ENCODE results near the gene EPHA3. TPM values are rescaled to one million over a fixed set of nuclear protein-coding genes. Genes with fewer than 3 reads are reported as not detected.

EPHA3 gene
- total and polyA plus RNA-seq, 7 donors: 0.12 to 2.4 (median 0.64) TPM

- DNase-seq (no peak), ATAC-seq (no peak)
- no peaks in the 10 kb centered on the region for H3K36me3 ChIP-seq (ENCODE audit: insufficient read depth in 1 of 2, low read depth in 1 of 2)
- intact Hi-C loops (cut with DNase I): no loop called here
- 97 to 98% (median 98%) methylated on average over 2 of the region's 2 CpGs for WGBS, 3 donors
- H3K27me3 ChIP-seq (ENCODE audit: insufficient read depth in 3 of 3, low read length in 2 of 3): no peaks in the 10 kb centered on the region
- TF ChIP-seq, protein P1, sequence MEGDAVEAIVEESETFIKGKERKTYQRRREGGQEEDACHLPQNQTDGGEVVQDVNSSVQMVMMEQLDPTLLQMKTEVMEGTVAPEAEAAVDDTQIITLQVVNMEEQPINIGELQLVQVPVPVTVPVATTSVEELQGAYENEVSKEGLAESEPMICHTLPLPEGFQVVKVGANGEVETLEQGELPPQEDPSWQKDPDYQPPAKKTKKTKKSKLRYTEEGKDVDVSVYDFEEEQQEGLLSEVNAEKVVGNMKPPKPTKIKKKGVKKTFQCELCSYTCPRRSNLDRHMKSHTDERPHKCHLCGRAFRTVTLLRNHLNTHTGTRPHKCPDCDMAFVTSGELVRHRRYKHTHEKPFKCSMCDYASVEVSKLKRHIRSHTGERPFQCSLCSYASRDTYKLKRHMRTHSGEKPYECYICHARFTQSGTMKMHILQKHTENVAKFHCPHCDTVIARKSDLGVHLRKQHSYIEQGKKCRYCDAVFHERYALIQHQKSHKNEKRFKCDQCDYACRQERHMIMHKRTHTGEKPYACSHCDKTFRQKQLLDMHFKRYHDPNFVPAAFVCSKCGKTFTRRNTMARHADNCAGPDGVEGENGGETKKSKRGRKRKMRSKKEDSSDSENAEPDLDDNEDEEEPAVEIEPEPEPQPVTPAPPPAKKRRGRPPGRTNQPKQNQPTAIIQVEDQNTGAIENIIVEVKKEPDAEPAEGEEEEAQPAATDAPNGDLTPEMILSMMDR (IDR thresholded peaks at IDR 0.05): no peak
- H3K9me3 ChIP-seq: no peaks in the 10 kb centered on the region
- no peaks in the 10 kb centered on the region for H3K4me1 ChIP-seq
- no peak overlapping the region for H3K27ac ChIP-seq
- H3K4me3 ChIP-seq: no peak overlapping the region
These were observed 124.7 kb downstream of the EPHA3 start for GRCh38 chr3:89232155-89232554.

- TF ChIP-seq, protein P1 (IDR thresholded peaks at IDR 0.05): no peak
- no peak overlapping the region for H3K27ac ChIP-seq
- H3K9me3 ChIP-seq: no peaks in the 10 kb centered on the region
- intact Hi-C loops (cut with DNase I): no loop called here
- DNase-seq: no peak
- no peaks in the 10 kb centered on the region for H3K4me1 ChIP-seq
- no peak overlapping the region for H3K4me3 ChIP-seq
- ATAC-seq: no peak
- no peaks in the 10 kb centered on the region for H3K27me3 ChIP-seq (ENCODE audit: insufficient read depth in 3 of 3, low read length in 2 of 3)
- no peaks in the 10 kb centered on the region for H3K36me3 ChIP-seq (ENCODE audit: insufficient read depth in 1 of 2, low read depth in 1 of 2)
These were observed 127.2 kb downstream of the EPHA3 start for GRCh38 chr3:89234620-89235019.

GRCh38 chr3:89238846-89239245 lies 131.4 kb downstream of the EPHA3 start:
- no peaks in the 10 kb centered on the region for H3K36me3 ChIP-seq (ENCODE audit: insufficient read depth in 1 of 2, low read depth in 1 of 2)
- H3K27me3 ChIP-seq (ENCODE audit: insufficient read depth in 3 of 3, low read length in 2 of 3): no peaks in the 10 kb centered on the region
- intact Hi-C loops (cut with DNase I): no loop called here
- H3K9me3 ChIP-seq: no peaks in the 10 kb centered on the region
- no peaks in the 10 kb centered on the region for H3K4me1 ChIP-seq
- H3K27ac ChIP-seq: no peak overlapping the region
- TF ChIP-seq, protein P1 (IDR thresholded peaks at IDR 0.05): no peak
- ATAC-seq: no peak
- H3K4me3 ChIP-seq: no peak overlapping the region
- WGBS, 3 donors: 40 to 57% (median 44%) methylated on average over 2 of the region's 2 CpGs
- no peak for DNase-seq

GRCh38 chr3:89239774-89240173 lies 132.4 kb downstream of the EPHA3 start:
- Histone ChIP-seq H3K4me3 (no peak overlapping the region), H3K27me3 (ENCODE audit: insufficient read depth in 3 of 3, low read length in 2 of 3) (no peaks in the 10 kb centered on the region), H3K36me3 (ENCODE audit: insufficient read depth in 1 of 2, low read depth in 1 of 2) (no peaks in the 10 kb centered on the region), H3K27ac (no peak overlapping the region), H3K4me1 (no peaks in the 10 kb centered on the region), H3K9me3 (no peaks in the 10 kb centered on the region)
- ATAC-seq (no peak), DNase-seq (no peak)
- TF ChIP-seq, protein P1 (IDR thresholded peaks at IDR 0.05): no peak
- WGBS, 3 donors: 30 to 46% (median 31%) methylated on average over 1 of the region's 1 CpG
- intact Hi-C loops (cut with DNase I): no loop called here

GRCh38 chr3:89245612-89246011 lies 138.2 kb downstream of the EPHA3 start:
- TF ChIP-seq, protein P1 (IDR thresholded peaks at IDR 0.05): no peak
- intact Hi-C loops (cut with DNase I): no loop called here
- DNase-seq: no peak
- no peak for ATAC-seq
- Histone ChIP-seq H3K36me3 (ENCODE audit: insufficient read depth in 1 of 2, low read depth in 1 of 2) (no peaks in the 10 kb centered on the region), H3K27me3 (ENCODE audit: insufficient read depth in 3 of 3, low read length in 2 of 3) (no peaks in the 10 kb centered on the region), H3K4me3 (no peak overlapping the region), H3K4me1 (no peaks in the 10 kb centered on the region), H3K27ac (no peak overlapping the region), H3K9me3 (no peaks in the 10 kb centered on the region)
- WGBS, 3 donors: 84 to 97% (median 93%) methylated on average over 2 of the region's 2 CpGs
